GM18507 (cell line): ENCODE measurements around the gene SERPINB5.

Experiments used
- DNase-seq: peaks from one replicate; pipeline ENCODE4 v3.0.0; 2011; ENCODE audit warnings: low read depth; ENCODE audit not compliant: insufficient read length; ENCODE audit errors: extremely low spot score
- FAIRE-seq: peaks from 2 replicates; lab custom pipeline; 2011; peaks lifted over from hg19 to GRCh38; lab: Jason Lieb, UNC

The SERPINB5 gene

GRCh38 chr18:63465059-63465458 is 11.7 kb upstream of the SERPINB5 start:
- no peak for DNase-seq
- no peak for FAIRE-seq

GRCh38 chr18:63467699-63468098 is 9.1 kb upstream of the SERPINB5 start:
- FAIRE-seq = no peak
- DNase-seq = no peak

- no peak for FAIRE-seq
- no peak for DNase-seq
These were observed 8.2 kb upstream of the SERPINB5 start for GRCh38 chr18:63468575-63468974.

- no peak for DNase-seq
- no peak for FAIRE-seq
These were observed 6.0 kb upstream of the SERPINB5 start for GRCh38 chr18:63470751-63471150.

GRCh38 chr18:63472380-63472779 is 4.4 kb upstream of the SERPINB5 start:
- FAIRE-seq (no peak), DNase-seq (no peak)

GRCh38 chr18:63477200-63477599 is 442 bp downstream of the SERPINB5 start:
- no peak for FAIRE-seq
- DNase-seq = no peak

- FAIRE-seq = no peak
These were observed 1.2 kb downstream of the SERPINB5 start for GRCh38 chr18:63477968-63478367.

GRCh38 chr18:63479826-63480225 is 3.1 kb downstream of the SERPINB5 start:
- DNase-seq = no peak

More at GRCh38 chr18:63477968-63478367, 1.2 kb downstream of the SERPINB5 start:
- no peak for DNase-seq

GRCh38 chr18:63480476-63480875 is 3.7 kb downstream of the SERPINB5 start:
- FAIRE-seq = no peak

More at GRCh38 chr18:63479826-63480225, 3.1 kb downstream of the SERPINB5 start:
- no peak for FAIRE-seq

GRCh38 chr18:63480915-63481314 is 4.2 kb downstream of the SERPINB5 start:
- FAIRE-seq = no peak
- DNase-seq = no peak

More at GRCh38 chr18:63480476-63480875, 3.7 kb downstream of the SERPINB5 start:
- DNase-seq = no peak

GRCh38 chr18:63487676-63488075 is 10.9 kb downstream of the SERPINB5 start:
- no peak for DNase-seq
- FAIRE-seq = no peak

GRCh38 chr18:63488160-63488559 is 11.4 kb downstream of the SERPINB5 start:
- DNase-seq = no peak
- FAIRE-seq = no peak

- no peak for DNase-seq
- no peak for FAIRE-seq
These were observed 16.1 kb downstream of the SERPINB5 start for GRCh38 chr18:63492851-63493250.

GRCh38 chr18:63495675-63496074 is 18.9 kb downstream of the SERPINB5 start:
- no peak for FAIRE-seq
- no peak for DNase-seq

GRCh38 chr18:63505566-63506335 is 29.0 kb downstream of the SERPINB5 start:
- DNase-seq (no peak), FAIRE-seq (peak; percentile 72)

- FAIRE-seq (no peak), DNase-seq (no peak)
These were observed 29.5 kb downstream of the SERPINB5 start for GRCh38 chr18:63506336-63506646.

GRCh38 chr18:63508596-63508995 is 31.8 kb downstream of the SERPINB5 start:
- no peak for FAIRE-seq
- DNase-seq = no peak

- no peak for DNase-seq
- FAIRE-seq = no peak
These were observed 34.5 kb downstream of the SERPINB5 start for GRCh38 chr18:63511285-63511684.

- DNase-seq (no peak), FAIRE-seq (no peak)
These were observed 37.6 kb downstream of the SERPINB5 start for GRCh38 chr18:63514326-63514725.

- no peak for DNase-seq
- no peak for FAIRE-seq
These were observed 38.3 kb downstream of the SERPINB5 start for GRCh38 chr18:63514888-63515678.

- no peak for FAIRE-seq
- no peak for DNase-seq
These were observed 39.0 kb downstream of the SERPINB5 start for GRCh38 chr18:63515801-63516200.
